WTC11 (cell line): ENCODE results near the gene MKI67. TPM values are rescaled to one million over a fixed set of nuclear protein-coding genes. Genes with fewer than 3 reads are reported as not detected.
"Not testable (repeated sequence)": the region's sequence is repeated elsewhere in the genome, so short reads cannot be mapped to it uniquely, and the experiment has no call there.

Experiments
- ATAC-seq: fragments of 200-7000 bp; cut with Tn5 transposase; 2 replicates; pipeline ENCODE4 v1.10.0; 2021; ENCODE audit warnings: mild to moderate bottlenecking, moderate library complexity
- CTCF ChIA-PET: fragments of 300-600 bp; sonication (Branson Sonifier 250); formaldehyde crosslinking; loops from one replicate; lab custom pipeline; 2021; ENCODE audit warnings: antibody characterized with exemption; lab: Charles Lee
- POLR2A ChIA-PET: fragments of 350-600 bp; sonication (Branson Sonifier 250); formaldehyde crosslinking; loops from one replicate; lab custom pipeline; 2021; ENCODE audit warnings: antibody characterized with exemption; lab: Charles Lee
- DNase-seq: peaks from one replicate; pipeline ENCODE4 v3.0.0; 2021; ENCODE audit warnings: low spot score
- H3K27ac Mint-ChIP-seq: 2 replicates; pipeline ENCODE4 v1.8.0; 2021; ENCODE audit warnings: mixed read lengths
- H3K27me3 Mint-ChIP-seq: 2 replicates; pipeline ENCODE4 v1.8.0; 2021; ENCODE audit warnings: low read depth, mild to moderate bottlenecking, moderate library complexity, mixed read lengths
- H3K36me3 Mint-ChIP-seq: 2 replicates; pipeline ENCODE4 v1.8.0; 2021; ENCODE audit warnings: mixed read lengths
- H3K4me1 Mint-ChIP-seq: 2 replicates; pipeline ENCODE4 v1.8.0; 2022; ENCODE audit warnings: mixed read lengths
- H3K4me3 Mint-ChIP-seq: 2 replicates; pipeline ENCODE4 v1.8.0; 2021; ENCODE audit warnings: mild to moderate bottlenecking, moderate library complexity, mixed read lengths
- H3K9me3 Mint-ChIP-seq: 2 replicates; pipeline ENCODE4 v1.8.0; 2021; ENCODE audit warnings: mixed read lengths
- CREB1 ChIP-seq: sonication (generic); formaldehyde crosslinking; IDR thresholded peaks from 2 replicates; pipeline ENCODE4 v1.8.0; 2023; ENCODE audit warnings: mild to moderate bottlenecking, missing genetic modification reagents
- ESRRA ChIP-seq: sonication (generic); formaldehyde crosslinking; IDR thresholded peaks from 2 replicates; pipeline ENCODE4 v1.8.1; 2022; ENCODE audit warnings: mild to moderate bottlenecking, missing genetic modification reagents, borderline replicate concordance
- RELA ChIP-seq: sonication (generic); formaldehyde crosslinking; IDR thresholded peaks from 2 replicates; pipeline ENCODE4 v1.8.1; 2022; ENCODE audit warnings: missing genetic modification reagents, mild to moderate bottlenecking, borderline replicate concordance
- RORB ChIP-seq: fragments of 250-450 bp; sonication (Bioruptor Pico); IDR thresholded peaks from 2 replicates; pipeline ENCODE4 v1.9.0; 2021; ENCODE audit warnings: mild to moderate bottlenecking
- SMAD4 ChIP-seq: sonication (generic); formaldehyde crosslinking; IDR thresholded peaks from 2 replicates; pipeline ENCODE4 v1.8.0; 2022; ENCODE audit warnings: mild to moderate bottlenecking, missing genetic modification reagents
- TCF7 ChIP-seq: sonication (generic); formaldehyde crosslinking; IDR thresholded peaks from 2 replicates; pipeline ENCODE4 v1.8.0; 2022; ENCODE audit warnings: mild to moderate bottlenecking, low read depth, missing genetic modification reagents, moderate library complexity
- ZNF138 ChIP-seq: sonication (generic); formaldehyde crosslinking; conservative IDR thresholded peaks from 2 replicates; pipeline ENCODE4 v1.8.1; 2022; ENCODE audit warnings: mild to moderate bottlenecking, moderate library complexity, missing genetic modification reagents
- ZNF219 ChIP-seq: sonication (generic); formaldehyde crosslinking; IDR thresholded peaks from 2 replicates; pipeline ENCODE4 v1.8.0; 2023; ENCODE audit warnings: missing genetic modification reagents, mild to moderate bottlenecking, borderline replicate concordance
- ZNF232 ChIP-seq: sonication (generic); formaldehyde crosslinking; IDR thresholded peaks from 2 replicates; pipeline ENCODE4 v1.8.0; 2022; ENCODE audit warnings: mild to moderate bottlenecking, missing genetic modification reagents
- ZNF423 ChIP-seq: fragments of 250-450 bp; sonication (Bioruptor Pico); IDR thresholded peaks from 2 replicates; pipeline ENCODE4 v2.1.2; 2022; ENCODE audit warnings: mild to moderate bottlenecking, moderate library complexity
- total RNA-seq: library from RNA; stranded (reverse); gene quantifications from 3 replicates; pipeline ENCODE4 v1.2.3, GENCODE V29; 2021
- TF ChIP-seq, protein P1 (sequence below): sonication (generic); formaldehyde crosslinking; IDR thresholded peaks from 2 replicates; pipeline ENCODE4 v1.8.1; 2022; ENCODE audit warnings: mild to moderate bottlenecking, missing genetic modification reagents, moderate library complexity, borderline replicate concordance
- TF ChIP-seq, protein P2 (sequence below): fragments of 250-450 bp; sonication (Bioruptor Pico); IDR thresholded peaks from 2 replicates; pipeline ENCODE4 v2.1.2; 2022; ENCODE audit warnings: mild to moderate bottlenecking, moderate library complexity
- TF ChIP-seq, protein P3 (sequence below): fragments of 250-450 bp; sonication (Bioruptor Pico); IDR thresholded peaks from 2 replicates; pipeline ENCODE4 v1.9.0; 2021; ENCODE audit warnings: mild to moderate bottlenecking
- TF ChIP-seq, protein P4 (sequence below): sonication (generic); formaldehyde crosslinking; IDR thresholded peaks from 2 replicates; pipeline ENCODE4 v1.8.0; 2022; ENCODE audit warnings: mild to moderate bottlenecking, missing genetic modification reagents

The MKI67 gene
- total RNA-seq, 1 experiment from 2014 or later, result 118 TPM

GRCh38 chr10:128140425-128140824 is 14.2 kb upstream of the MKI67 start:
- TF ChIP-seq, protein P1, sequence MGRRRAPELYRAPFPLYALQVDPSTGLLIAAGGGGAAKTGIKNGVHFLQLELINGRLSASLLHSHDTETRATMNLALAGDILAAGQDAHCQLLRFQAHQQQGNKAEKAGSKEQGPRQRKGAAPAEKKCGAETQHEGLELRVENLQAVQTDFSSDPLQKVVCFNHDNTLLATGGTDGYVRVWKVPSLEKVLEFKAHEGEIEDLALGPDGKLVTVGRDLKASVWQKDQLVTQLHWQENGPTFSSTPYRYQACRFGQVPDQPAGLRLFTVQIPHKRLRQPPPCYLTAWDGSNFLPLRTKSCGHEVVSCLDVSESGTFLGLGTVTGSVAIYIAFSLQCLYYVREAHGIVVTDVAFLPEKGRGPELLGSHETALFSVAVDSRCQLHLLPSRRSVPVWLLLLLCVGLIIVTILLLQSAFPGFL (CRISPR knock-in tag), result no peak
- TF ChIP-seq, protein P2, sequence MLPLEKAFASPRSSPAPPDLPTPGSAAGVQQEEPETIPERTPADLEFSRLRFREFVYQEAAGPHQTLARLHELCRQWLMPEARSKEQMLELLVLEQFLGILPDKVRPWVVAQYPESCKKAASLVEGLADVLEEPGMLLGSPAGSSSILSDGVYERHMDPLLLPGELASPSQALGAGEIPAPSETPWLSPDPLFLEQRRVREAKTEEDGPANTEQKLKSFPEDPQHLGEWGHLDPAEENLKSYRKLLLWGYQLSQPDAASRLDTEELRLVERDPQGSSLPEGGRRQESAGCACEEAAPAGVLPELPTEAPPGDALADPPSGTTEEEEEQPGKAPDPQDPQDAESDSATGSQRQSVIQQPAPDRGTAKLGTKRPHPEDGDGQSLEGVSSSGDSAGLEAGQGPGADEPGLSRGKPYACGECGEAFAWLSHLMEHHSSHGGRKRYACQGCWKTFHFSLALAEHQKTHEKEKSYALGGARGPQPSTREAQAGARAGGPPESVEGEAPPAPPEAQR (CRISPR knock-in tag), result no peak
- TF ChIP-seq ESRRA (CRISPR knock-in tag) (no peak), RELA (CRISPR knock-in tag) (no peak), CREB1 (CRISPR knock-in tag) (no peak), TCF7 (CRISPR knock-in tag) (no peak), SMAD4 (CRISPR knock-in tag) (no peak), ZNF138 (CRISPR knock-in tag) (no peak), ZNF232 (CRISPR knock-in tag) (no peak), RORB (CRISPR knock-in tag) (no peak), ZNF423 (CRISPR knock-in tag) (no peak)
- TF ChIP-seq, protein P3, sequence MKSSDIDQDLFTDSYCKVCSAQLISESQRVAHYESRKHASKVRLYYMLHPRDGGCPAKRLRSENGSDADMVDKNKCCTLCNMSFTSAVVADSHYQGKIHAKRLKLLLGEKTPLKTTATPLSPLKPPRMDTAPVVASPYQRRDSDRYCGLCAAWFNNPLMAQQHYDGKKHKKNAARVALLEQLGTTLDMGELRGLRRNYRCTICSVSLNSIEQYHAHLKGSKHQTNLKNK (CRISPR knock-in tag), result no peak
- Mint-ChIP-seq H3K27ac (no peak overlapping the region), H3K9me3 (no peaks in the 10 kb centered on the region), H3K4me3 (no peak overlapping the region), H3K27me3 (no peaks in the 10 kb centered on the region), H3K36me3 (no peaks in the 10 kb centered on the region), H3K4me1 (peaks cover 10% of the 10 kb centered on the region)
- DNase-seq, result peak; percentile 28
- CTCF ChIA-PET, result no interaction called here
- ATAC-seq, result peak; percentile 36
- POLR2A ChIA-PET, result no interaction called here

- DNase-seq, H3K36me3 Mint-ChIP-seq, H3K27me3 Mint-ChIP-seq, POLR2A ChIA-PET, H3K4me1 Mint-ChIP-seq, H3K27ac Mint-ChIP-seq, H3K9me3 Mint-ChIP-seq, ATAC-seq, H3K4me3 Mint-ChIP-seq: not testable (repeated sequence)
- CTCF ChIA-PET, result interaction anchor here (0.9 to 1.0 kb wide), 2 partner anchors 11 to 74 kb away, joined by 3 read pairs; no protein-coding TSS in a partner anchor
Observed at GRCh38 chr10:128138429-128138828, 12.2 kb upstream of the MKI67 start.

- ChIA-PET CTCF (interaction anchor here (0.9 to 1.7 kb wide), 2 partner anchors 11 to 75 kb away, joined by 3 to 5 read pairs; no protein-coding TSS in a partner anchor), POLR2A (no interaction called here)
- no peak for ATAC-seq
- no peak overlapping the region for H3K4me3 Mint-ChIP-seq
- no peaks in the 10 kb centered on the region for H3K9me3 Mint-ChIP-seq
- no peaks in the 10 kb centered on the region for H3K36me3 Mint-ChIP-seq
- TF ChIP-seq, protein P4, sequence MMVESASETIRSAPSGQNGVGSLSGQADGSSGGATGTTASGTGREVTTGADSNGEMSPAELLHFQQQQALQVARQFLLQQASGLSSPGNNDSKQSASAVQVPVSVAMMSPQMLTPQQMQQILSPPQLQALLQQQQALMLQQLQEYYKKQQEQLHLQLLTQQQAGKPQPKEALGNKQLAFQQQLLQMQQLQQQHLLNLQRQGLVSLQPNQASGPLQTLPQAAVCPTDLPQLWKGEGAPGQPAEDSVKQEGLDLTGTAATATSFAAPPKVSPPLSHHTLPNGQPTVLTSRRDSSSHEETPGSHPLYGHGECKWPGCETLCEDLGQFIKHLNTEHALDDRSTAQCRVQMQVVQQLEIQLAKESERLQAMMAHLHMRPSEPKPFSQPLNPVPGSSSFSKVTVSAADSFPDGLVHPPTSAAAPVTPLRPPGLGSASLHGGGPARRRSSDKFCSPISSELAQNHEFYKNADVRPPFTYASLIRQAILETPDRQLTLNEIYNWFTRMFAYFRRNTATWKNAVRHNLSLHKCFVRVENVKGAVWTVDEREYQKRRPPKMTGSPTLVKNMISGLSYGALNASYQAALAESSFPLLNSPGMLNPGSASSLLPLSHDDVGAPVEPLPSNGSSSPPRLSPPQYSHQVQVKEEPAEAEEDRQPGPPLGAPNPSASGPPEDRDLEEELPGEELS (CRISPR knock-in tag), result no peak
- no peak for TF ChIP-seq ZNF219 (CRISPR knock-in tag)
- TF ChIP-seq, protein P1 (CRISPR knock-in tag), result no peak
- H3K4me1 Mint-ChIP-seq, result peaks cover 10% of the 10 kb centered on the region
- DNase-seq, result no peak
- H3K27ac Mint-ChIP-seq, result no peak overlapping the region
- H3K27me3 Mint-ChIP-seq, result no peaks in the 10 kb centered on the region
Observed at GRCh38 chr10:128137877-128138276, 11.7 kb upstream of the MKI67 start.
